Transverse colon (tissue), 4 donors: ENCODE results near the gene JPH2. TPM values are rescaled to one million over a fixed set of nuclear protein-coding genes. Genes with fewer than 3 reads are reported as not detected.

Experiments
- DNase-seq: peaks from one replicate; pipeline ENCODE4 v3.0.0-alpha.2; 2019
- H3K27ac ChIP-seq, 4 donors: fragments of 200-600 bp; sonication (generic); 2 replicates each; pipeline ENCODE4 v1.5.1; 2016 to 2018; ENCODE audit warnings: inconsistent platforms in 4 of 4
- H3K27me3 ChIP-seq: fragments of 200-600 bp; sonication (generic); 2 replicates; pipeline ENCODE4 v1.5.1; 2017; ENCODE audit warnings: inconsistent platforms
- H3K36me3 ChIP-seq, 4 donors: fragments of 200-600 bp; sonication (generic); 2 replicates each; pipeline ENCODE4 v1.5.1; 2017 to 2019; ENCODE audit warnings: inconsistent platforms in 4 of 4
- H3K4me1 ChIP-seq, 4 donors: fragments of 200-600 bp; sonication (generic); 2 replicates each; pipeline ENCODE4 v1.5.1; 2017 to 2020; ENCODE audit warnings: inconsistent platforms in 4 of 4
- H3K4me3 ChIP-seq, 4 donors: fragments of 200-600 bp; sonication (generic); 1 replicate in 1 of 4; 2 replicates in 3 of 4; pipeline versions ENCODE4 v1.5.1 to v1.6.1; 2017 to 2019; ENCODE audit warnings: inconsistent platforms in 4 of 4
- H3K9me3 ChIP-seq, 2 donors: fragments of 200-600 bp; sonication (generic); 2 replicates each; pipeline ENCODE4 v1.5.1; 2017 to 2019; ENCODE audit warnings: inconsistent platforms in 2 of 2
- EP300 ChIP-seq: sonication (generic); formaldehyde crosslinking; IDR thresholded peaks from one replicate; pipeline ENCODE4 v1.6.1; 2017; ENCODE audit warnings: antibody characterized with exemption, low read depth
- POLR2A ChIP-seq: fragments of 450-650 bp; IDR thresholded peaks from one replicate; pipeline ENCODE4 v1.6.1; 2016; ENCODE audit warnings: antibody characterized with exemption, mild to moderate bottlenecking, moderate library complexity
- POLR2AphosphoS5 ChIP-seq, 3 donors: sonication (generic); formaldehyde crosslinking; IDR thresholded peaks; one replicate each; pipeline ENCODE4 v1.6.1; 2016; ENCODE audit warnings: antibody characterized with exemption in 3 of 3
- WGBS, 2 donors: methylation state at CpG; one replicate each; pipeline ENCODE4 v1.1.5; 2018; ENCODE audit warnings: low coverage in 1 of 2; 5-methylcytosine and 5-hydroxymethylcytosine counted together
- in situ Hi-C, 4 donors: fragments of 200-750 bp; cut with MboI; loops; one replicate each; pipeline versions ENCODE4 v1.15.0 to v1.15.1; 2017; ENCODE audit warnings: low sequenced_read_pairs in 3 of 4, low pct_ligation_motif_present in 1 of 4, low pct_unique_long_range_greater_than_20kb in 1 of 4
- intact Hi-C: fragments of 100-400 bp; cut with DNase I; formaldehyde crosslinking; loops from one replicate; pipeline ENCODE4 v1.15.1; 2023; ENCODE audit warnings: low total_unique reads
- total RNA-seq, 4 donors: library from RNA; depleted of rRNA; stranded (reverse); fragments of >200 nt; gene quantifications; one replicate each; pipeline ENCODE4 v1.1.0, GENCODE V29; 2016
- TF ChIP-seq, protein P1 (sequence below), 5 experiments: fragments of 200-600 bp in 3 of 5; fragments of 450-650 bp in 2 of 5; sonication (generic) in 3 of 5; IDR thresholded peaks; 1 replicate in 2 of 5; 2 replicates in 3 of 5; pipeline ENCODE4 v1.5.1; 2016 to 2017; ENCODE audit warnings: antibody characterized with exemption in 5 of 5, inconsistent platforms in 3 of 5, mild to moderate bottlenecking in 2 of 5, moderate library complexity in 1 of 5

Gene JPH2
- total RNA-seq, 4 donors from 2014 or later = 9.8 to 216 (median 18.3) TPM

DNA sequence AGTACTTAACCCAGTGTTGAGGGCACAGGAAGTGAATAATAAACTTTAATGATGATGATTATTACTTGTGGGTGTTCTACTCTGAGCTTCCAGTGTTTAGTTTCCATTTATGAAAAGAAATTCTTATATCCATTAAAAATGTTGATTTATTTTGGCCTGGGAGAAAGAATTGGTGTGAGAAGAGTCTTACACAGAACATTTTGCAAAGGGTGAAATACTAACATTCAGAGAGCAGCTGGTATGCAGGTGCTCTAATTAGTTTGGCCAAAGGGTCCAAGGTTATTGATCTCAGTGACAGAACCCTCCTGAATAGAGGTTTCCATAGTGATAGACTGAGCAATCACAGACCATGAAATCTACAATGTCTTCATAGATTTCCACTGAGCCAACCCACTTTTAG is 19.1 kb upstream of the JPH2 start:
- TF ChIP-seq EP300 = no peak
- no peak for TF ChIP-seq POLR2AphosphoS5 (IDR thresholded peaks at IDR 0.05)
- TF ChIP-seq POLR2A = no peak
- H3K4me1 ChIP-seq = peaks cover 4 to 50% (median 33%) of the 10 kb centered on the region in 4 donors

DNA sequence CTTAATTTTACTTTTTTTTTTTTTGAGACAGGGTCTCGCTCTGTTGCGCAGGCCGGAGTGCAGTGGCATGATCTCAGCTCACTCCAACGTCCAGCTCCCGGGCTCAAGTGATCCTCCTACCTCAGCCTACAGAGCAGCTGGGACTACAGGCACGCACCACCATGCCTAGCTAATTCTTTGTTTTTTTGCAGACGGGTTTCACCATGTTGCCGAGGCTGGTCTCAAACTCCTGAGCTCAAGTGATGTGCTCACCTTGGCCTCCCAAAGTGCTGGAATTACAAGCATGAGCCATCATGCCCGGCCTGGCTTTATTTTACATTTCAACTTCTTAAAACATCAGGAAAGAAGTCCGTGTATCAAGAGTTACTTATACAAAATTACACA is 17.8 kb upstream of the JPH2 start:
- no peaks in the 10 kb centered on the region for H3K9me3 ChIP-seq
- no peaks in the 10 kb centered on the region for H3K27me3 ChIP-seq
- in situ Hi-C loops (loop anchor here (25.0 kb wide), 2 partner anchors 257 to 407 kb away; no protein-coding TSS in a partner anchor), intact Hi-C loops (no loop called here)
- 52 to 90% methylated on average over 2 to 10 of the region's 10 CpGs for WGBS, 2 donors
- peaks cover 0 to 43% (median 16%) of the 10 kb centered on the region in 4 donors for H3K36me3 ChIP-seq
- peak overlapping the region; percentile 30 to 75 (median 66) for H3K27ac ChIP-seq
- H3K4me1 ChIP-seq = peaks cover 4 to 50% (median 32%) of the 10 kb centered on the region in 4 donors
- TF ChIP-seq EP300 = no peak
- no peak for TF ChIP-seq POLR2AphosphoS5 (IDR thresholded peaks at IDR 0.05)
- TF ChIP-seq, protein P1, sequence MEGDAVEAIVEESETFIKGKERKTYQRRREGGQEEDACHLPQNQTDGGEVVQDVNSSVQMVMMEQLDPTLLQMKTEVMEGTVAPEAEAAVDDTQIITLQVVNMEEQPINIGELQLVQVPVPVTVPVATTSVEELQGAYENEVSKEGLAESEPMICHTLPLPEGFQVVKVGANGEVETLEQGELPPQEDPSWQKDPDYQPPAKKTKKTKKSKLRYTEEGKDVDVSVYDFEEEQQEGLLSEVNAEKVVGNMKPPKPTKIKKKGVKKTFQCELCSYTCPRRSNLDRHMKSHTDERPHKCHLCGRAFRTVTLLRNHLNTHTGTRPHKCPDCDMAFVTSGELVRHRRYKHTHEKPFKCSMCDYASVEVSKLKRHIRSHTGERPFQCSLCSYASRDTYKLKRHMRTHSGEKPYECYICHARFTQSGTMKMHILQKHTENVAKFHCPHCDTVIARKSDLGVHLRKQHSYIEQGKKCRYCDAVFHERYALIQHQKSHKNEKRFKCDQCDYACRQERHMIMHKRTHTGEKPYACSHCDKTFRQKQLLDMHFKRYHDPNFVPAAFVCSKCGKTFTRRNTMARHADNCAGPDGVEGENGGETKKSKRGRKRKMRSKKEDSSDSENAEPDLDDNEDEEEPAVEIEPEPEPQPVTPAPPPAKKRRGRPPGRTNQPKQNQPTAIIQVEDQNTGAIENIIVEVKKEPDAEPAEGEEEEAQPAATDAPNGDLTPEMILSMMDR (IDR thresholded peaks at IDR 0.05) = no peak
- TF ChIP-seq POLR2A = no peak
- H3K4me3 ChIP-seq = no peak overlapping the region
- no peak for DNase-seq

More for the DNA sequence above, 19.1 kb upstream of the JPH2 start:
- Histone ChIP-seq H3K27ac (peak overlapping the region in 1 of 4 donors; percentile 25), H3K9me3 (no peaks in the 10 kb centered on the region), H3K27me3 (no peaks in the 10 kb centered on the region), H3K36me3 (peaks cover 0 to 31% (median 11%) of the 10 kb centered on the region in 4 donors), H3K4me3 (no peak overlapping the region)
- in situ Hi-C loops (loop anchor here (25.0 kb wide), 2 partner anchors 256 to 406 kb away; no protein-coding TSS in a partner anchor), intact Hi-C loops (no loop called here)
- no peak for DNase-seq

DNA sequence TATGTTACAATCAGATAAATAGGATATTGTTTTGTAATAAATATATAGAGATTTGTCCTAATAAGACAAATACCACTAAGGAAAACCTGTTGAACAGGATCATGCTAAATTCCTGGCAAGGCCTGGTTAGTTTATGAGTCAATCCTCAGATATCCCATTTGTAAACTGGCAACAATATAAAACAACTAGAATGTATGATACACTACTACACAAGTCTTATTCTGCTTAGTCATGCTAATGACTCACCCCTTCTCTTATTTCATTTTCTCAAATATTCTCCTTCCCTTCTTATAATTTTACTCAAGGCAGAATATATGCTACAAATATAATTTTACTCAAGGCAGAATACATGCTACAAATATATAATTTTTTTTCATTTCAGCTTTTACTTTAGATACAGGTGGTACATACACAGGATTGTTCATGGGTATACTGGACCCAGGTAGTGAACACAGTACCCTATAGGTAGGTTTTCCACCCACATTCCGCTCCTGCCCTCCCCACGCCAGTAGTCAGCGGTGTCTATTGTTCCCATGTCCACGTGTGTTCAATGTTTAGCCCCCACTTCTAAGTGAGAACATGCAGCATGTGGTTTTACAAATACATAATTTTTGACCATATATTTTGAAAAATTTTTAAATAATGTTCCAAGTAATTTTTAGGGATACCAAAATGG is 17.3 kb upstream of the JPH2 start:
- WGBS, 2 donors = 90 to 92% methylated on average over 4 of the region's 4 CpGs
- peaks cover 0 to 46% (median 17%) of the 10 kb centered on the region in 4 donors for H3K36me3 ChIP-seq
- in situ Hi-C loops = loop anchor here (25.0 kb wide), 2 partner anchors 258 to 408 kb away; no protein-coding TSS in a partner anchor

DNA sequence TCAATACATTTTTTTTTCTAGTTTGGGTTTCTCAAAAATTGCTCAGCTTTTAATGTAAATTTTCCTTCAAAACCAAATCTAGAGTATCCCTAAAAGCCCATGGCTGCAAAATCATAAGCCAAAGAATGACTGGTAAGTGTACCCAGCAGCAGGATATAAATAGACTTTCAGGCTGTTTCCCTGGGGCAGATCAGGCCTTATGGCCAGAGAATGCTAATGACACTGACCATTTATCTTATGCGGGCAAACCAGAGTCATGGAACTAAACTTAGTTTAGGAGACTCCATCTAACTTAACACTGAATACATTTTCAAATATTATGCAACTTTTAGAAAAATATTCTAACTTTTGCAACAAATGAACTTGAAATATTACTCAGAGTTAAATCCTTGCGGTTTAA is 16.2 kb upstream of the JPH2 start:
- intact Hi-C loops = no loop called here
- WGBS, 2 donors = 89 to 100% methylated on average over 1 to 2 of the region's 2 CpGs
- H3K27me3 ChIP-seq = no peaks in the 10 kb centered on the region
- in situ Hi-C loops = loop anchor here (25.0 kb wide), 2 partner anchors 259 to 409 kb away; no protein-coding TSS in a partner anchor
- peaks cover 0 to 46% (median 19%) of the 10 kb centered on the region in 4 donors for H3K36me3 ChIP-seq
- H3K4me3 ChIP-seq = no peak overlapping the region
- no peaks in the 10 kb centered on the region for H3K9me3 ChIP-seq
- DNase-seq = no peak
- TF ChIP-seq POLR2AphosphoS5 (IDR thresholded peaks at IDR 0.05) (peak in 1 of 3 donors; percentile 18), POLR2A (no peak)
- H3K27ac ChIP-seq = peak overlapping the region; percentile 56 to 75 (median 64)
- H3K4me1 ChIP-seq = peaks cover 4 to 33% (median 18%) of the 10 kb centered on the region in 4 donors

More for the DNA sequence above, 17.3 kb upstream of the JPH2 start:
- TF ChIP-seq POLR2AphosphoS5 (IDR thresholded peaks at IDR 0.05) = peak in 2 of 3 donors; percentile 65 to 69
- TF ChIP-seq, protein P1 (IDR thresholded peaks at IDR 0.05) = no peak
- TF ChIP-seq POLR2A = no peak
- no peak for TF ChIP-seq EP300
- Histone ChIP-seq H3K4me3 (no peak overlapping the region), H3K4me1 (peaks cover 4 to 45% (median 29%) of the 10 kb centered on the region in 4 donors), H3K9me3 (no peaks in the 10 kb centered on the region), H3K27ac (peak overlapping the region; percentile 58 to 75 (median 66)), H3K27me3 (no peaks in the 10 kb centered on the region)
- no peak for DNase-seq
- intact Hi-C loops = no loop called here

DNA sequence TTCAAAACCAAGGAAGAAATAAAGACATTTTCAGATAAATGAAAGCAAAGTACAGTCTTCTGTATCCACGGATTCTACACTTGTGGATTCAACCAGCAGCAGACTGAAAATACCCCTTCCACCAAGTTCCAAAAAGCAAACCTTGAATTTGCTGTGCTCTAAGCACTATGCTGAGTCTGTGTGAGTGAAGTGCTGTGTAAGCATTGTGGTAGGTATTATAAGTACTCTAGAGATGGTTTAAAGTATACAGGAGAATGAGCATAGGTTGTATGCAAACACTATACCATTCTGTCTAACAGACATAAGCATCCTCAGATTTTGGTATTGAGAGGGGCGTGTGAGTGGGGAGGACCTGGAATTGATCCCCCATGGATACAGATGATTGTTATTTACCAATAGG is 14.0 kb upstream of the JPH2 start:
- in situ Hi-C loops = loop anchor here (25.0 kb wide), 2 partner anchors 261 to 411 kb away; no protein-coding TSS in a partner anchor
- no peaks in the 10 kb centered on the region for H3K27me3 ChIP-seq

More for the DNA sequence above, 14.0 kb upstream of the JPH2 start:
- TF ChIP-seq POLR2A (no peak), POLR2AphosphoS5 (IDR thresholded peaks at IDR 0.05) (no peak)
- TF ChIP-seq, protein P1 (IDR thresholded peaks at IDR 0.05) = no peak
- no peak overlapping the region for H3K27ac ChIP-seq
- no peak overlapping the region for H3K4me3 ChIP-seq
- H3K4me1 ChIP-seq = peaks cover 2 to 15% (median 9%) of the 10 kb centered on the region in 4 donors
- intact Hi-C loops = no loop called here
- DNase-seq = no peak
- H3K9me3 ChIP-seq = no peaks in the 10 kb centered on the region
- peaks cover 0 to 58% (median 27%) of the 10 kb centered on the region in 4 donors for H3K36me3 ChIP-seq
- 29 to 91% methylated on average over 1 to 2 of the region's 2 CpGs for WGBS, 2 donors
